D341Med (cell line): Measurements from ENCODE around the gene ADAMTSL5.
"Not testable (repeated sequence)": the region's sequence is repeated elsewhere in the genome, so short reads cannot be mapped to it uniquely, and the experiment has no call there.

ENCODE experiments used
- DNase-seq: peaks from one replicate; pipeline ENCODE4 v3.0.0; 2012; ENCODE audit warnings: low spot score

Gene ADAMTSL5

DNA sequence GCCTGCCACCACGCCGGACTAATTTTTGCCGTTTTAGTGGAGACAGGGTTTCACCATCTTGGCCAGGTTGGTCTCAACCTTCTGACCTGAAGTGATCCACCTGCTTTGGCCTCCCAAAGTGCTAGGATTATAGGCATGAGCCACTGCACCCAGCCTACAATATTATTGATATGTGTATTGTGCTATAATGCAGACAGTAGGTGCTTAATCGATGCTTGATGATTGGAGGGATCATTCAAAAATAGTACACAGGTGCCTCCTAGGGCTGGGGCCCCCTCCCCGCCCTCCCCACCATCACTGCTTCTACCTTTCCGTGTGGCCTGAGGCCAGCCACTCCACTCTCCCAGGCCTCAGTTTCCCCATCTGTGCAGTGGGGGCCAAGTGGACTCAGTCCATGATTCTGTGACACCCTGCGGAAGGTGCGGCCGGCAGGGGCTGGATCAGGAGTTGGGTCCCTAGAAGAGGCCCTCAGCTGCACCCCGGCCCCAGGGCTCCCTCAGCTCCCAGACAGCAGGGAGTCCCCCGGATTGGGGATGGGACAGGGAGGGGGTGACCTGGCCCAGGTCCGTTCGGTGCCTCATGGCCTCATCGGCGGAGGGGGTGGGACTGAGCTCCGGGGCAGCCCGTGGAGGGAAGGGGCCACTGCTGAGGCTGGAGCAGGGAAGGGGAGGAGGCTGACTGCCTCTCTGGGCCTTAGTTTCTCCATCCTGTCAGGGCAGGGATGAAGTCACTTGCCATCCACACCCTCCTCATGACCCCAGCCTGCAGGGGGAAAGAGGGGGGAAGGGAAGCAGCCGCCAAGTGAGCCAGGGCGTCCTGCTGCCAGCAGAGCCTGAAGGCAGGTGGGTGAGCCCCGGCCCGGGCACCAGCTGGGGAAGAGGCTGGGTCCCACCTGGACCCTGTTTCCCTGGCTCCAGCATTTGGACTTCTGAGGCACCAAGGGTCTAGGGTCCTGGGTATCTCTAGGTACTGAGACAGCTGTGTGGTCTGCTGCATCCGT lies 1.2 kb downstream of the ADAMTSL5 start:
- no peak for DNase-seq

DNA sequence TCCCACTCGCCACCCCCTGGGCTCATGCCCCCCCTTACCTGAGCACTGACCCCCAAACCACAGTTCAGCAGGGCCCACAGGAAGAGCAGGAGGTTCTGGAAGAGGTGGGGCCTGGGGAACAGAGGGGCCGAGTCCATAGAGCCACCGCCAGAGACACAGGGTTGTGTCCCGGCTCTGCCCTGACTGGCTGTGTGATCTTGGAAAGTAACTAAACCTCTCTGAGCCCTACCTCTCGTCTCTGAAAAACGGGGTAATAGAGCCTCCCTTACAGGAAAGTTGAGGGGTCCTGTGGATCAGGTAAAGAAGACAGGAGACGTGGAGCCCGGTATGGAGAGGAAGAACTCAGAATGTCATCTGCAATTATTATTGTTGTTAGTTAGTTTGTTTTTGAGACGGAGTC lies 2.0 kb downstream of the ADAMTSL5 start:
- no peak for DNase-seq

DNA sequence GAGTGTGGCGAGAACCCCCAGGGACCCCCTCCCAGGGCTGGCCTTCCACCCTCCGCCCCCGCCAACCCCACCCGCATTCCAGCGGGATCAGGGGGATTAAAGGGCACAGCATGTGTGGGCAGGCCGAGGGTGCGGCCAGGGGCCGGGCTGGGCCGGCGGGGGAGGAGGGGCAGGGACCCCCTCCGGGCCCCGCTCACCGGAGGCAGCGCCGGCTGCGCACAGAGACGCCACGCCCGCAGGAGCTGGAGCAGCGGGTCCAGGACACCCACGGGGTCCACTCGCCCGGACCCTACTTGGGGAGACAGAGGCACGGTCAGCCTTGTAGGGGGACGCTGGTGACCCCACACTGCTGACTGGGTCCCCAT lies 2.4 kb downstream of the ADAMTSL5 start:
- no peak for DNase-seq

DNA sequence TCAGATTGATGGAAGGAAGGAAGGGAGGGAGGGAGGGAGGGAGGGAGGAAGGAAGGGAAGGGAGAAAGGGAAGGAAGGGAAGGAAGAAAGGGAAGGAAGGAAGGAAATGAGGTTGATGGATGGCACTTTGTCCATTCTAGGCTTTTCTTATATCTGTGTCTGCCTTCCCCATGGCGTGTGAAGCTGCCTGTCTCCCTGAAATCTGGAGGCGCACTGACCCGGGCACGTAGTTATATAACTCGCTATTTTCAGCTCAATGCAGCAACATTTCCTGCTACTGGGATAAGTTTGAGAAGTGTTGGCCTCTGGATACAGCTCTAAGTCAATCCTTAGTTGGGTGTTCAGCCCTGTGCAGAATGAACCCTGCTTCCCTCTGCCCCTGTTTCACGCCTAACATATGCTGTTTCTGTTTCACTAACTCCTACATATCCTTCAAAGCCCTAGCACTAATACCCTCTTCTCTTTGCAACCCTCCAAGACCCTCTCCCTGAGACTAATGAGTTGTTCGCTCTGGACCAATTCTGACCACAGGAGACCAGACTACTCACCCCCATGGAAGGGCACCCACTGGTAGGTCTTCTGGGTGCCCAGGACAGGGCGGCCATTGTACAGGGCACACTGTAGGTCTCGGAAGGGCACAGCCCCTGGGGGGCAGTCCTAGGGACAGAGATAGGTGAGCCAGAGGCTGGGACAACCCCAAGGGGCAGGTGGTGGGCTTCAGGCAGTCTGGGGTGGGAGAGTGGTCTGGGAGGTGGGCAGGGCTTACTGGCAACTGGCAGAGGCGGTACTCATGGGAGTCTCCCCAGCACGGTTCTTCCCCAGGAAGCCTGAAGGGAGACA lies 3.0 kb downstream of the ADAMTSL5 start:
- no peak for DNase-seq

DNA sequence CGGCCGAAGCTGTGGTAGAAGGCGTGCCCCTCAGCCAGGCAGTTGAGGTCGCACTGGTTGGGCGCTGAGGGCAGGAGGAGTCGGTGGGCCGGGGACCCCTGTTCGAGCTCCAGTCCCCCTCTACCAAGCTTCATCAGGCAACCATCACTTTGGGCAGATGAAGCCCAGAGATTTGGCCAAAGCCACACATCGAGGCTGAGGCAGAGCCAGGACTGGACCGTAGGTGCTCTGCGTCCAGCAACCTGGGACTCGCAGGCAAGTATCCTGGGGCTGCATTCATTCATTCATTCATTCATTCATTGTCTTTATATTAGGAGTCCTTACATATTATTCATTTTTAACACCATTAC lies 4.3 kb downstream of the ADAMTSL5 start:
- no peak for DNase-seq

DNA sequence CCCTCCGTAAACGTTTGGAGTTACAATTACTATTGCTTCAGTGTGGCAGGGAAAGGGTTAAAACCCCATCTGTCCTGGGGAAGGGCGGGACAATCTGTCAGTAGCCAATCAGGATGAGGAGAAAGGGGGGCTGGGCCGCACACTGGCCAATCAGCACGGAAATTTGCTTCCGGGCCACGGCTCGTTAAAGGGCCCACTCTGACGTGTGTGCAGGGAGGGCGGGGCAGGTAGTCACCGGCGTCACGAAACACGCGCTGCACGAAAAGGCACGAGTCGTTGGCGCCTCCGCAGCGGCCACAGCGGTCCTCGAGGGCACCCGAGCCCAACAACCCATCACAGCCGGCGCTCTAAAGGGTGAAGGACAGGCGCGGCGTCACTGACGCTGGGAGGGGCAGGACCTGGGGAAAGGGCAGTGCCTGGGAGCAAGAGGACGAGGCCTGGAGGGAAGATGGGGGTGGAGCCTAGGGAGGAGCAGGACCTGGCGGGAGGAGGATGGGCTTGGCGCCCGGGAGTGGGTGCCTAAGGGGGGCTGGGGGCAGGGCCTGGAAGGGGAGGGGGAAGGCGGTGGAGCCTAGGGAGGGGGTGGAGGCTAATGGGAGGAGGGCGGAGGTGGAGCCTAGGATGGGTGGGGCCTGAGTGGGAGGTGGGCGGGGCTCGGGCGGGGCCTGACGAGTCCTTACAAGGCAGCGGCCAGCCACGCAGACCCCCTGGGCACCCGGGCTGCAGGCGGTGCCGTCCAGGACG lies 4.9 kb downstream of the ADAMTSL5 start:
- peak; percentile 98 for DNase-seq

DNA sequence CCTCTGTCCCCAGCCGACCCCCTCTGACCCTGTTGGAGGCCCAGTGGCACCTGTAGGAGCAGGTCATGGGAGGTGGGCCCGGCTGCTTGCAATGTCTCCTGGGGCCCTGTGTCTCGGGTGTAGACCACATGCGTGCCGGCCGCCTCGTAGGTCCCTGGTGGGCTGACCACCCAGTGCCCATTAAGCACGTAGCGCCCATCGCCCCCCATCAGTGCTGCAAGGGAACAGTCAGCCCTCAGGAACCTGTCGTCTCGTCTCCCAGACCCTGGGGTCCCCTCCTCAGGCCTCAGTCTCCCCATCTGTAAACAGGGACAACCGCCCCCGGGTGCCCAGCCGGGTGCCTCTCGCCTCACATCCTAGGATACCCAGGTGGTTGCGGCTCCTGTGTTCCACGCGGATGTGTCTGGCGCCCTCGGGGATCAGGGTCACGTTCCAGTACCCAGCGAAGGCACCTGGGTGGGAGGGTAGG lies 5.6 kb downstream of the ADAMTSL5 start:
- no peak for DNase-seq

DNA sequence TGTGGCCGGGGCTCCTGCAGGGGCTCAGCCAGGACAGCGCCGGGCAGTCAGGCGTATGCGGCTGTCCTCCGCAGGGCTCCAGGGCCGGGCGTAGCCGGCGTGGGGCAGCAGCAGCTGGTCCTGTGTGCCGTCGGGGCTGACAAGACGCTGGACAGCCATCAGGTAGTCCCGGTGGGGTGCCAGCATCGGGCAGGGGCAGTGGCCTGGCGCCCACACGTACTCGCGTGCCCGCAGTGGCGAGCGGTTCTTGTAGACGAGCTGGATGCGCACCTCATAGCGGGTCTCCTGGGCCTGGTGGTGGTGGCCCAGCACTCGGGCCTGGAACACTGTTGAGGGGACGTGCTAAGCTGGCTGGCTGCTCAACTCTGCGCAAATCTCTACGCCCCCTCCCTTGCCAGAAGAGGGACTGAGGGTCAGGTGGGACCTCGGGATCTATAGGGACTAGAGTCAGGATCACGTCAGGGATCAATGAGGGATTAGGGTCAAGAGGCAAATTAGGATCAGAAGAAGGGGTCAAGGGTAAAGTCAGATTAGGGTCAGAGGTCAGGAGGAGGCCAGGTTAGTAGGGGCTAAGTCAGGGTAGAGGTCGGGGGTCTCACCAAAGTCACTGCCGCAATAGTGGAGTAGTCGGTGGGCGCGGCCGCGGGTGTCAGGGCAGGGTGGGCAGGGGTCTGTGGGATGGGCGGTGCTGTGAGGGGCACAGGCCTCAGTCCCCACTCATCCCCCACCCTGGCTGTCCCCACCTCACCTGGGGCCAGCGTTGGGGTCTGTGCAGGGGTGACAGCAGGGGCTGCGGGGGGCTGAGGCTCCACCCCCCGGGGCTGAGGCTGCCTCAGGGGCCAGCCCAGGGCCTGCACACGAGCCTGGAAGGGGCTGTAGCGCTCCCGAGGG lies 6.6 kb downstream of the ADAMTSL5 start:
- DNase-seq: no peak

DNA sequence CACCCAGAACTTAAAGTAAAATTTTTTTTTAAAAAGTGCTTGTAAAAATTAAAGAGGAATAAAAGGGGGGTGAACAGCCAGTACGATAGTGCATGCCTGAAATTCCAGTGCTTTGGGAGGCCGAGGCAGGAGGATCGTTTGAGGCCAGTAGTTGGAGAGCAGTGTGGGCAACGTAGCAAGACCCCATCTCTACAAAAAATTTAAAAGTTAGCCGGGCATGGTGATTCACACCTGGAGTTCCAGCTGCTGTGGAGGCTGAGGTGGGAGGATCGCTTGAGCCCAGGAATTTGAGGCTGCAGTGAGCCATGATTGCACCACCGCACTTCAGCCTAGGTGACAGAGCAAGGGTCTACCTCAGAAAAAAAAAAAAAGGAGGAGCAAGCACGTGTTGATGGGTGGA lies 7.8 kb downstream of the ADAMTSL5 start:
- DNase-seq: no peak

DNA sequence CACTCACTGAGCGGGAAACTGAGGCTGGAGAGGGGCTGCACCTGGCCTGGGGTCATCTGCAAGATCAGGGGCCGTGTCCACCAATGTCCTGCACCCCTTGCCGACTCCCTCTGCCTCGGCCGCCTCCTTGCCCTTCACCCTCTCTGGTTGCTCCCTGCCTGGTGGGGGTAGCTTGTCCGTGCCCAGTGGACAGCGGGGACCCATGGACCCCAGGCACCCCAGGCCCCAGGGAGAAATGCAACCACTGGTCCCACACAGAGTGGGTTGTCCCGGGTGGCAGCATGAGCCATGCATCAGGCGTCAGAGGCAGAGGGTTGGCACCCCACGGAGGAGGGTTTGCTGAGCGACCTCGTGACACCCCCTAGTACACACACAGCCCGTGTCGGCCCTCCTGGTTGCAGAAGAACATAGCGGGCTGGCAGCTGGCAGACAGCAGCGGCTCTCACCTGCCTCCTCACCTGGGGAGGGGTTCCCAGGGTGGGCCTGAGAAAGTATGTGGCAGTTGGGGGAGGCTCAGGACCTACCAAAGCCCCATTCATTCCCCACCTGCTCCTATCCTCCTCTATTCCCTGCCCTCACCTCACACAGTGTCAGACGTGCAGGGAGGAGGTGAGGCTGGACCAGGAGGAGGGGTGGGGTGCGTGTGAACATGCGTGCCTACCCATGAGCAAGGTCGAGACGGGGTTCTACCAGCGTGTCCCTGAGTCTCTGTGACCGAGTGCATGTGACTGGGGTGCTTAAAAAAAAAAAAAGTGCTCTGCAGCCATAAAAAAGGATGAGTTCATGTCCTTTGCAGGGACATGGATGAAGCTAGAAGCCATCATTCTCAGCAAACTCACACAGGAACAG lies 8.7 kb downstream of the ADAMTSL5 start:
- no peak for DNase-seq

DNA sequence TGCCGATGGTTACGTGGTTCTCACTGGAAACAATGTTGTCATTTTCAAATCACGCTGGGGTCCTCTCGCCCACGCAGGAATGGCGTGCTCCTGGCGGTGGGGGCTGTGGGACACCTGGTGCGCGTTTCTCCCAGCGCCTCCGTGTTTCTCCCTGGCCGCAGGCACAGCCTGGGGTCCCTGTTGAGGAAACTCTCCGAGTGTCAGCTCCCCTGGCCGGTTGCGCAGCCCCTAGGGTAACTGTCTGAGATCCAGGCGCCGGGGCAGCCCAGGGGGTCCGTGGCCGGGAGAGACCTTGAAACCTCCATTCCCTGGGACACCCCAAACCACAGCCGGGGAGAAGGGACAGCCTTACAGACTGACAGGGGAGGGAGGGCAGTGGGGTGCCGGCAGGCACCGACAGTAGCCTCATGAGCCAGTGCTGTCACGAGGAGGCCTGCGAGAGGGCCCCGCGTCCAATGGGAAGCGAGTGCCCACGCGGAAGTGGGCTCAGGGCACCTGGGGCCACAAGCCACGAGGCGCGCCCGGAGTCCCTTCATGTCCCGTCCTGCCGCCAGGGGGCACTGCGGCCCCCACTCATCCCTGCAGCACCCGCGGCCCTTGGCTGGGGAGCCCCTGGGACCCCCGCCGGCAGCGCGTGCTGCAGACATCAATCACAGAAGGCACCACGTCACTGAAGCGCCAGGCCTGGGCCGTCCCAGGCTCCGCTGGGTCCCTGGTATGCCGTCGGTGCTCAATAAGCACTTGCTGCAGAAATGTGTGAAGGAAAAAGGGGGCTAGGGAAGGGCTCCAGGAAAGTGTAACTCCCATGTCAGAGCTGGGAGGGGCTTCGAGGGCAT lies 9.5 kb downstream of the ADAMTSL5 start:
- DNase-seq: peak; percentile 83

DNA sequence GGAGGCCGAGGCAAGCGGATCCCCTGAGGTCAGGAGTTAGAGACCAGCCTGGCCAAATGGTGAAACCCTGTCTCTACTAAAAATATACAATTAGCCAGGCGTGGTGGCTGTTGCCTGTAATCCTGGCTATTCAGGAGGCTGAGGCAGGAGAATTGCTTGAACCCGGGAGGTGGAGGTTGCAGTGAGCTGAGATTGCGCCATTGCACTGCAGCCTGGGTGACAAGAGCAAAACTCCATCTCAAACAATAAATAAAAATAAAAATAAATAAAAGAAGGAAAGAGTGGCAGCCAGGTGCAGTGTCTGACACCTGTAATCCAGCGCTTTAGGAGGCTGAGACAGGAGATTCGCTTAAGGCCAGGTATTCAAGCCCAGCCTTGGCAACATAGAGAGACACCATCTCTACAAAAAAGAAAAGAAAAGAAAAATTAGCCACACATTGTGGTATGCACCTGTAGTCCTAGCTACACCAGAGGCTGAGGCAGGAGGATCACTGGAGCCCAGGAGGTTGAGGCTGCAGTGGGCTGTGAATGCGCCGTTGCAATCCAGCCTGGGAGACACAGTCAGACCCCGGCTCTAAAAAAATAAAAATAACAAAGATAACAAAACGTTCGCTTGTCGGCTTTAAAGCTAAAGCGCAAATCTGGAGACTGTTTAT lies 10.3 kb downstream of the ADAMTSL5 start:
- DNase-seq: no peak

DNA sequence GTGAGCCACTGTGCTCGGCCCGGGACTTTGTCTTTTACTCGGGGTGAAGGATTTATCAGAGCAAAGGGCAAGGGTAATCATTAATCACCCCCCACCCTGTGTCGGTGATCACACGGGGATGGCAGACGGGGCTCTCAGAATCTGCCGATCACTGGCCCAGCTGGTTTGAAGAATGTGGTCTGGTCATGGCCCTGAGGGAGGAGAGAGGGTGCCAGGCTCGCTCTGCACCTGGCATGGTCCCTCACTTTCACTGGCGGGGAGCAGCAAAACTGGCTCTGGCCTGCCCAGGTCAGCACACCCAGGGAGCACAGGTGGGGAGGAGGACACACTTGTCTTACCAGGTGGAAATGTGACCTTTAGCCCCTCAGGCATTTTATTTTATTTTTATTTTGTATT lies 11.6 kb downstream of the ADAMTSL5 start:
- DNase-seq: no peak

DNA sequence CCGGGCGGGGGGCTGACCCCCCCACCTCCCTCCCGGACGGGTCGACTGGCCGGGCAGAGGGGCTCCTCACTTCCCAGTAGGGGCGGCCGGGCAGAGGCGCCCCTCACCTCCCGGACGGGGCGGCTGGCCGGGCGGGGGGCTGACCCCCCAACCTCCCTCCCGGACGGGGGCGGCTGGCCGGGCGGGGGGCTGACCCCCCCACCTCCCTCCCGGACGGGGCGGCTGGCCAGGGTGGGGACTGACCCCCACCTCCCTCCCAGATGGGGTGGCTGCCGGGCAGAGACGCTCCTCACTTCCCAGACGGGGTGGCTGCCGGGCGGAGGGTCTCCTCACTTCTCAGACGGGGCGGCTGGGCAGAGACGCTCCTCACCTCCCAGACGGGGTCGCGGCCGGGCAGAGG lies 13.6 kb downstream of the ADAMTSL5 start:
- not testable (repeated sequence) for DNase-seq

DNA sequence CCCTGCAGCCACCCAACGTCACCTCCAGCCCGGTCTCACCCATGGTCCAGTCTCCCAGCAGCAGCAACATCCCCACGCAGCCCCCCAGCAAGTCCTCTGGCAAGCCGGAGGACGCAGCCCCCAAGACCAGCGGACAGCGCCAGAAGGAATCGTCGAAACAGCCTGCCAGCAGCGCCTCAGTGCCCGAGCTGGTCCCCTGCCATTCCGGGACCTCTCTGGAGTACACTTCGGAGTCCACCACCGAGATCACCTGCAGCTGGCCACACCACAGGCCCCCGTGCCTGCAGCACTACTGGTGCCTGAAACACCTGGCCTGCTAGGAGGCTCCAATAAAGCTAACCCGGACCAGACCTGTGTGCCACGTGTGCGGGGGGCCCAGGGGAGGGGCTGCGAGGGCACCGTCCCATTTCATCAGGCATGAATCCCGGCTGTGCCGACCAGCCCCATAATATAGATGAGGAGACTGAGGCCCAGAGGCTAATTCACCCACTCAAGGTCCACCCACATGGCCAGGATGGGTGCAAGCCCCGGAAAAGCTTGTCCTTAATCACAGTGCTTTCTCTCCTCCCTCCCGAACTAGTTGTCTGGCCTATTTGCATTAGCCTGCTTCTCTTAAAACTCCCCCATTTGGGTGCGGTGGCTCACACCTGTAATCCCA lies 15.1 kb downstream of the ADAMTSL5 start:
- no peak for DNase-seq

DNA sequence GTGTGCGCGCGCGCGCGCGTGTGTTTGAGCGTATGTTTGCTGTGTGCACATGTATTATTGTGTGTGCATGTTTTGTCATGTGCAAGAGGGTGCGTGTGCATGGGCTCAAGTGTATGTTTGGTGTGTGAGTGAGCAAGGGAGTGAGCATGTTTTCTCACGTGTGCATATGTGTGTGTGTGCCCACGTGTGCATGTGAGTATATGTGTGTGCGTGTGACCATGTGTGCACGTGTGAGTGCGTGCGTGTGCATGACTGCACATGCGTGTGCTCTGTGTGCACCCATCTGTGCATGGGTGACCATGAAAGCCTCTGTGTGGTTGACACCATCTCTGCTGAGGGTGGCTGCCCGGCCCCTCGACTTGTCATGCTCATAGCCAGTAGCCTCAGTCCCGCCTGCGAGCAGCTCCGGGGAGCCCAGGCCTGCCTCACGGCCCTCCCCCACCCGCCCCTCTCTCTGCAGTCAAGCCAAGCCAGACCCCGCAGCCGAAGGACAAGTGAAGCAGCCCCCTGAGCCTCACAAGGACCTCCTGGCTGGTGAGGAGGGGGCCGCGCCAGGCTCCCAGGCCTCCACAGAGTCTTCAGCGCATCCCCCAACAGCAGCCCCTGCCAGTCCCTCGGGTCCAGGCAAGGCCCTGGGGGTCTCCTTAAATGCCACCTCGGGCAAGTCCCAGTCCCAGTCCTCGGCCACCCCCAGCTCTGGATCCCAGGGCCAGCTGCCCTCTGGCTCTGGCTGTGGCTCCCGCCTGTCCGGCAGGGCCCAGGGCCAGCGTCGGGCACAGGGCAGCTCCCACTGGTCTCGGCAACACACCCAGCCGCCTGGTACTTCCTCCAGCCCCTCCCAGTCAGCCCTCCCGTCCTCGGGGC lies 15.9 kb downstream of the ADAMTSL5 start:
- no peak for DNase-seq
